ENCODE measurements around the gene FBXO47. TPM values are rescaled to one million over a fixed set of nuclear protein-coding genes. Genes with fewer than 3 reads are reported as not detected.

Gene FBXO47
- total and polyA plus RNA-seq, 2 of the 13 experiments (the other 11 are each of a cell fraction or from before 2014, with no cell fraction given) = not detected

DNA sequence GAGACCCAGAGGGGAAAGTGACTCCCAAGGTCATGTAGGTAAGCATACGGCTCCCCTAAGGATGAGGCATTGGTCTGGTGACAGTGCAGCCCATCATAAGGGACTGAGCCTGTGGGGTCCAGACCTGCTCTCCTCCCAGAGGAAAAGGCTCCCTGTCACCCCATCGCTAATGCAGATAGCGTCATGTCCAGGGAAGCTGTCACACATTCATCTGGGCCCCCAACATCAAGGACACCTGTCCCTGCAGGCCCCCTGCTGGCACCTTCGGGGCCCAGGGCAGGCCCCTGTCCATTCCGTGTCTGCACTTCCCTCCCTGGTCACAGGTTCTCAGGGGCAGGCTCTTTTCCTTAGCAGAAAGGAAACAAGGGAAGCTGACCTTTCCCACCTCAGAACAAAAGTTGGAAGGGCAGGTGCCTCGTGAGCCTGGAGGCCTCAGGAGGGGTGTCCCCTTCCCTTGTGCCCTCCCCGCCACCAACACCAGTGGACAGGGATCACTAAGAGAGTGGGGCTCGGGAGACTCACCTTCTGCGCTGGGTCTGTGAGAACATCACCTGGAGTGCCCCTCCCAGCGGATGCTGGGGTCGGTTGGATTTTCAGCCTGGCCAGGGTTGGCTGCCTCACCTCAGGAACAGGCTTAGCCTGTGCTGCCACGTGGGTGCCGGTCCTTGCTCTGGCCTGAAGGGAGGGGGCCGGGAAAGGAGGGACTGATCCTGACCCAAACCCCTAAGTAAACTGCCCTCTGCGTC lies 59.1 kb downstream of the FBXO47 start:
- peak; percentile 32 for ATAC-seq
- peaks cover 3% of the 10 kb centered on the region; the same call in 1 of the 2 replicates for H3K4me1 ChIP-seq (ENCODE audit: insufficient read depth, low read length)
- H3K9ac ChIP-seq (ENCODE audit: insufficient read depth, low read depth, low read length) = no peak overlapping the region
- no peaks in the 10 kb centered on the region for H3K27me3 ChIP-seq (ENCODE audit: control insufficient read depth in 1 of 2, insufficient read depth in 2 of 2, low read length in 2 of 2)
- no peak overlapping the region for H3K4me2 ChIP-seq (ENCODE audit: low read depth, low read length)
- WGBS (ENCODE audit: low lambda C conversion rate) = 93% methylated on average over 6 of the region's 15 CpGs
- H2AFZ ChIP-seq (ENCODE audit: low read length) = no peak overlapping the region
- CTCF ChIA-PET (ENCODE audit: low intra/inter-chr PET ratio, low total read pairs) = no interaction called here
- H3K9me3 ChIP-seq (ENCODE audit: low read length) = no peaks in the 10 kb centered on the region
- H4K20me1 ChIP-seq (ENCODE audit: insufficient read depth, low read length) = peaks cover 11% of the 10 kb centered on the region
- no peak for FAIRE-seq
- no peak overlapping the region for H3K4me3 ChIP-seq (replicated peaks in 1 of 3; ENCODE audit: insufficient read depth in 1 of 3, low read depth in 2 of 3, low read length in 3 of 3)
- in situ Hi-C loops (cut with HindIII; ENCODE audit: extremely low pct_ligation_motif_present, low pct_unique_long_range_greater_than_20kb) (no loop called here), intact Hi-C loops (cut with micrococcal nuclease; ENCODE audit: unreplicated experiment) (no loop called here)
- no peak overlapping the region for H3K27ac ChIP-seq (ENCODE audit: extremely low read length, insufficient read depth, low read length)
- BruUV-seq (replicated peaks) = no TSS peak
- POLR2A ChIA-PET = interaction anchor here (1.0 to 2.2 kb wide), 2 partner anchors 35 to 37 kb away, joined by 3 to 5 read pairs; no protein-coding TSS in a partner anchor
- H3K79me2 ChIP-seq (ENCODE audit: insufficient read depth, low read length) = peaks cover 3% of the 10 kb centered on the region
- peaks cover 38 to 78% of the 10 kb centered on the region in 2 experiments for H3K36me3 ChIP-seq (replicated peaks in 1 of 2; ENCODE audit: control insufficient read depth in 1 of 2, insufficient read depth in 2 of 2, low read length in 2 of 2)
- DNase-seq (ENCODE audit: low spot score) = no peak
- TF ChIP-seq NR2C2 (CRISPR knock-in tag; IDR thresholded peaks at IDR 0.05; ENCODE audit: borderline replicate concordance) (no peak), ZNF777 (CRISPR knock-in tag; IDR thresholded peaks at IDR 0.05) (no peak), FOXO1 (CRISPR knock-in tag; IDR thresholded peaks at IDR 0.05) (no peak), HCFC1 (IDR thresholded peaks at IDR 0.05; ENCODE audit: low read depth, low read length) (no peak), LRRFIP1 (CRISPR knock-in tag; conservative IDR thresholded peaks at IDR 0.05) (no peak), U2AF2 (IDR thresholded peaks at IDR 0.05; ENCODE audit: low read depth, low read length) (no peak), ZNF644 (CRISPR knock-in tag; IDR thresholded peaks at IDR 0.05; ENCODE audit: low read depth) (no peak), ZFX (CRISPR knock-in tag; IDR thresholded peaks at IDR 0.05; ENCODE audit: low read depth) (no peak), ZBTB7A (CRISPR knock-in tag; IDR thresholded peaks at IDR 0.05) (no peak), ZNF687 (CRISPR knock-in tag; IDR thresholded peaks at IDR 0.05) (peak; percentile 28), ZNF556 (CRISPR knock-in tag; IDR thresholded peaks at IDR 0.05; ENCODE audit: borderline replicate concordance) (no peak)
- TF ChIP-seq, protein P1, sequence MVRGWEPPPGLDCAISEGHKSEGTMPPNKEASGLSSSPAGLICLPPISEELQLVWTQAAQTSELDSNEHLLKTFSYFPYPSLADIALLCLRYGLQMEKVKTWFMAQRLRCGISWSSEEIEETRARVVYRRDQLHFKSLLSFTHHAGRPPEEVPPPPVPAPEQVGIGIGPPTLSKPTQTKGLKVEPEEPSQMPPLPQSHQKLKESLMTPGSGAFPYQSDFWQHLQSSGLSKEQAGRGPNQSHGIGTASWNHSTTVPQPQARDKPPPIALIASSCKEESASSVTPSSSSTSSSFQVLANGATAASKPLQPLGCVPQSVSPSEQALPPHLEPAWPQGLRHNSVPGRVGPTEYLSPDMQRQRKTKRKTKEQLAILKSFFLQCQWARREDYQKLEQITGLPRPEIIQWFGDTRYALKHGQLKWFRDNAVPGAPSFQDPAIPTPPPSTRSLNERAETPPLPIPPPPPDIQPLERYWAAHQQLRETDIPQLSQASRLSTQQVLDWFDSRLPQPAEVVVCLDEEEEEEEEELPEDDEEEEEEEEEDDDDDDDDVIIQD (CRISPR knock-in tag; IDR thresholded peaks at IDR 0.05; ENCODE audit: low read depth) = no peak
- TF ChIP-seq, protein P2, sequence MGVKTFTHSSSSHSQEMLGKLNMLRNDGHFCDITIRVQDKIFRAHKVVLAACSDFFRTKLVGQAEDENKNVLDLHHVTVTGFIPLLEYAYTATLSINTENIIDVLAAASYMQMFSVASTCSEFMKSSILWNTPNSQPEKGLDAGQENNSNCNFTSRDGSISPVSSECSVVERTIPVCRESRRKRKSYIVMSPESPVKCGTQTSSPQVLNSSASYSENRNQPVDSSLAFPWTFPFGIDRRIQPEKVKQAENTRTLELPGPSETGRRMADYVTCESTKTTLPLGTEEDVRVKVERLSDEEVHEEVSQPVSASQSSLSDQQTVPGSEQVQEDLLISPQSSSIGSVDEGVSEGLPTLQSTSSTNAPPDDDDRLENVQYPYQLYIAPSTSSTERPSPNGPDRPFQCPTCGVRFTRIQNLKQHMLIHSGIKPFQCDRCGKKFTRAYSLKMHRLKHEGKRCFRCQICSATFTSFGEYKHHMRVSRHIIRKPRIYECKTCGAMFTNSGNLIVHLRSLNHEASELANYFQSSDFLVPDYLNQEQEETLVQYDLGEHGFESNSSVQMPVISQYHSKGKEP (CRISPR knock-in tag; IDR thresholded peaks at IDR 0.05) = no peak

All from HepG2 (cell line).